Diencephalon (tissue), 1 donor: ENCODE results near the gene PKP3. TPM values are rescaled to one million over a fixed set of nuclear protein-coding genes. Genes with fewer than 3 reads are reported as not detected.

Experiments used
- small RNA-seq: library from RNA; depleted of rRNA; stranded (forward); fragments of <200 nt; gene quantifications from one replicate; pipeline ENCODE3, GENCODE V24; 2014
- total RNA-seq: library from RNA; depleted of rRNA; stranded (reverse); fragments of >200 nt; gene quantifications from one replicate; pipeline ENCODE4 v1.2.3, GENCODE V29; 2014

Gene PKP3, protein sequence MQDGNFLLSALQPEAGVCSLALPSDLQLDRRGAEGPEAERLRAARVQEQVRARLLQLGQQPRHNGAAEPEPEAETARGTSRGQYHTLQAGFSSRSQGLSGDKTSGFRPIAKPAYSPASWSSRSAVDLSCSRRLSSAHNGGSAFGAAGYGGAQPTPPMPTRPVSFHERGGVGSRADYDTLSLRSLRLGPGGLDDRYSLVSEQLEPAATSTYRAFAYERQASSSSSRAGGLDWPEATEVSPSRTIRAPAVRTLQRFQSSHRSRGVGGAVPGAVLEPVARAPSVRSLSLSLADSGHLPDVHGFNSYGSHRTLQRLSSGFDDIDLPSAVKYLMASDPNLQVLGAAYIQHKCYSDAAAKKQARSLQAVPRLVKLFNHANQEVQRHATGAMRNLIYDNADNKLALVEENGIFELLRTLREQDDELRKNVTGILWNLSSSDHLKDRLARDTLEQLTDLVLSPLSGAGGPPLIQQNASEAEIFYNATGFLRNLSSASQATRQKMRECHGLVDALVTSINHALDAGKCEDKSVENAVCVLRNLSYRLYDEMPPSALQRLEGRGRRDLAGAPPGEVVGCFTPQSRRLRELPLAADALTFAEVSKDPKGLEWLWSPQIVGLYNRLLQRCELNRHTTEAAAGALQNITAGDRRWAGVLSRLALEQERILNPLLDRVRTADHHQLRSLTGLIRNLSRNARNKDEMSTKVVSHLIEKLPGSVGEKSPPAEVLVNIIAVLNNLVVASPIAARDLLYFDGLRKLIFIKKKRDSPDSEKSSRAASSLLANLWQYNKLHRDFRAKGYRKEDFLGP
- total RNA-seq = 0.69 TPM

DNA sequence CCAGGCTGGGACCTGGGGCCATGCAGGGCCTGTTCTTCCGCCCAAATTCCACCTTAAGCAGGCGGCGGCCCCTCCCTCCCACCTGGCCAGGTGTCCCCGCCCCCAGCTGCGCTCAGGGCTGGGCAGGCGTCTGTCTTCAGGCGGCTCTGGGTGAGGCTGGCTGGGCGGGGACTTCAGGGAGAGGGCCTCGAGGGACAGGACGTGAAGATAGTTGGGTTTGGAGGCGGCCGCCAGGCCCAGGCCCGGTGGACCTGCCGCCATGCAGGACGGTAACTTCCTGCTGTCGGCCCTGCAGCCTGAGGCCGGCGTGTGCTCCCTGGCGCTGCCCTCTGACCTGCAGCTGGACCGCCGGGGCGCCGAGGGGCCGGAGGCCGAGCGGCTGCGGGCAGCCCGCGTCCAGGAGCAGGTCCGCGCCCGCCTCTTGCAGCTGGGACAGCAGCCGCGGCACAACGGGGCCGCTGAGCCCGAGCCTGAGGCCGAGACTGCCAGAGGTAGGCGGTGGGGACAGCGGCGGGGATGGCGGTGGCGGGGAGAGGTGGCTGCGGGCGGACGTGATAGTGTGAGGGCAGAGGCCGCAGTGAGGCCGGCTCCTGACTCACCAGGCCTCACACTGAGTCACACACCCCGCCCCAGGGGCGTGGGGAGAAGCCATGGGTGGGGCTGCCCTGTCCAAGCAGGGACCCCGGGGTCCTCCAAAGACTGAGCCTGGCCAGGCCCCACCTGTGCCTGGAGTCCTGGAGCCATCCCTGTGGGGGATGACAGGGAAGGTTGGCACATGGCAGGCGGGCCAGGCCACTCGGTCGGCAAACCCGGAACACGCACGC, at the start of gene PKP3:
TSS of gene PKP3 (plus strand) at position 176 of the 824 bp plus-strand sequence. CDS start at position 260, 84 bp downstream.

GRCh38 chr11:369336-370018, 24.5 kb upstream of the PKP3 start, which contains the start of gene B4GALNT4:
Gene B4GALNT4, plus strand, starts transcription at chr11:369499. Its CDS starts 305 bp downstream, at chr11:369804.

GRCh38 chr11:441418-442274, 47.6 kb downstream of the PKP3 start, which contains the start of gene ANO9:
Gene ANO9, minus strand, starts transcription at chr11:442011. Its CDS starts 85 bp downstream, at chr11:441926.

DNA sequence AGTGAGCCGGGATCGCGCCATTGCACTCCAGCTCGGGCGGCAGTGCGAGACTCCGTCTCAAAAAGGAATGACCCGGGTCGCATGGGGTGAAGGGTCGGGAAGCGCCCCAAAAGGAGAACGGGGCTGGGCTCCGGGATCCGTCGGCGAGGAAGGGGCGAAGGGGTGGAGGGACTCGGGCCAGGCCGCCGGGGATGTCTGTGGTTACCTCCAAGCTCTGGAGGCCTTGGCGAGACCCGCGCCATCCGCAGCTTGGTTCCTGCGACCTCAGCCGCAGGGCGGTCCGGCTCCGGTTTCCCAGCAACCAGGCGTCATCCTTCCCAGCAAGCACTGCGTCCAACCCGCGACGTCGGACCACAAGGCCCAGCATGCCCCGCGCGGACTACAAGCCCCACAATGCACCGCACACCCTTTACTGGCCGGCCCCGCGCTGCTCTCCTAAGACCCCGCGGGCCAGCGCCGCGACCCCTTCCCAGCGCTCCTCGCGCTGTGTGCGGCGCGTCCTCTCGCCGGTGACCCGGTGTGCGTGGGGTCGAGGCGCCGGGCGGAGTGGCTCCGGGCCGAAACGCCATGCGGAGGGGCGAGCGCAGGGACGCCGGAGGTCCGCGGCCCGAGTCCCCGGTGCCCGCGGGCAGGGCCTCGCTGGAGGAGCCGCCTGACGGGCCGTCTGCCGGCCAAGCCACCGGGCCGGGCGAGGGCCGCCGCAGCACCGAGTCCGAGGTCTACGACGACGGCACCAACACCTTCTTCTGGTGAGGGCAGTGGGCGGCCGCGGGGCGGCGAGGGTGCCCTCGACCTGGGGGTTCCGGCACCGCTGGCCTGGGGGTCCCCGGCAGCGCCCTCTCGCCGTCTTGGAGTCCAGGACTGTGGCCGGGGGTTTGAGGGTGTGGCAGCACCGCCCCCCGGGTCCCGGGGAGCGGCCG, 56.1 kb downstream of the PKP3 start, which contains the start of gene PTDSS2:
TSS of gene PTDSS2 (plus strand) at position 391 of the 920 bp plus-strand sequence. CDS start at position 568, 177 bp downstream.

Small RNA genes within 50 kb of the gene (small RNA-seq; reads per million reads assigned to genes)
- gene RN7SL838P = not detected

Other genes starting within 250 kb of the PKP3 start
- not detected for gene SCGB1C1, start 201.1 kb upstream of the PKP3 start, total RNA-seq
- 6.5 TPM for gene BET1L, start 186.8 kb upstream of the PKP3 start, total RNA-seq
- gene RIC8A, start 186.5 kb upstream of the PKP3 start, total RNA-seq = 80.7 TPM
- gene SIRT3, start 157.9 kb upstream of the PKP3 start, total RNA-seq = 23.3 TPM
- gene PSMD13, start 157.2 kb upstream of the PKP3 start, total RNA-seq = 93.7 TPM
- not detected for gene NLRP6, start 115.8 kb upstream of the PKP3 start, total RNA-seq
- 0.92 TPM for gene PGGHG, start 105.1 kb upstream of the PKP3 start, total RNA-seq
- gene IFITM5, start 94.7 kb upstream of the PKP3 start, total RNA-seq = not detected
- 1.6 TPM for gene IFITM2, start 86.4 kb upstream of the PKP3 start, total RNA-seq
- gene IFITM1, start 80.2 kb upstream of the PKP3 start, total RNA-seq = 11.5 TPM
- 6.0 TPM for gene IFITM3, start 73.3 kb upstream of the PKP3 start, total RNA-seq
- 75.7 TPM for gene B4GALNT4, start 24.7 kb upstream of the PKP3 start, total RNA-seq
- 7.6 TPM for gene SIGIRR, start 20.8 kb downstream of the PKP3 start, total RNA-seq
- gene ANO9, start 47.8 kb downstream of the PKP3 start, total RNA-seq = not detected
- gene PTDSS2, start 56.1 kb downstream of the PKP3 start, total RNA-seq = 28.1 TPM
- 45.7 TPM for gene RNH1, start 113.0 kb downstream of the PKP3 start, total RNA-seq
- 71.5 TPM for gene HRAS, start 141.4 kb downstream of the PKP3 start, total RNA-seq
- 3.5 TPM for gene LRRC56, start 143.3 kb downstream of the PKP3 start, total RNA-seq
- gene LMNTD2, start 166.5 kb downstream of the PKP3 start, total RNA-seq = 0.23 TPM
- 12.2 TPM for gene RASSF7, start 166.8 kb downstream of the PKP3 start, total RNA-seq
- 24.0 TPM for gene PHRF1, start 182.3 kb downstream of the PKP3 start, total RNA-seq
- gene IRF7, start 221.7 kb downstream of the PKP3 start, total RNA-seq = 3.9 TPM
- 0.23 TPM for gene CDHR5, start 230.7 kb downstream of the PKP3 start, total RNA-seq
- not detected for gene SCT, start 233.0 kb downstream of the PKP3 start, total RNA-seq
- not detected for gene DRD4, start 243.1 kb downstream of the PKP3 start, total RNA-seq